Anterior cingulate cortex (tissue), 58 donors: ENCODE measurements around the gene ZMYND8.
A peak's percentile ranks its signal among the peaks of the same experiment; 100 is the strongest.
"Not testable (repeated sequence)": the region's sequence is repeated elsewhere in the genome, so short reads cannot be mapped to it uniquely, and the experiment has no call there.

Experiments
- DNase-seq, 58 donors: peaks; one replicate each; lab custom pipeline; 2025; lab: John Stamatoyannopoulos, UW

Gene ZMYND8

GRCh38 chr20:47215653-47216397 lies 140.7 kb downstream of the ZMYND8 start:
- no peak for DNase-seq

GRCh38 chr20:47213966-47214365 lies 142.5 kb downstream of the ZMYND8 start:
- DNase-seq, result peak in 1 of 58 donors; percentile 11

GRCh38 chr20:47212606-47213207 lies 143.8 kb downstream of the ZMYND8 start:
- no peak for DNase-seq

- no peak for DNase-seq
Observed at GRCh38 chr20:47211036-47211435, 145.5 kb downstream of the ZMYND8 start.

- no peak for DNase-seq
Observed at GRCh38 chr20:47210470-47210869, 146.0 kb downstream of the ZMYND8 start.

- no peak for DNase-seq
Observed at GRCh38 chr20:47209982-47210381, 146.5 kb downstream of the ZMYND8 start.

GRCh38 chr20:47208534-47209174 lies 147.8 kb downstream of the ZMYND8 start:
- no peak for DNase-seq

- no peak for DNase-seq
Observed at GRCh38 chr20:47206962-47207641, 149.4 kb downstream of the ZMYND8 start.

GRCh38 chr20:47206552-47206951 lies 149.9 kb downstream of the ZMYND8 start:
- DNase-seq, result not testable (repeated sequence)

- DNase-seq, result peak in 27 of 58 donors; percentile 2 to 66 (median 22)
Observed at GRCh38 chr20:47205577-47206123, 150.8 kb downstream of the ZMYND8 start.

GRCh38 chr20:47204850-47205122 lies 151.7 kb downstream of the ZMYND8 start:
- not testable (repeated sequence) for DNase-seq

- DNase-seq, result no peak
Observed at GRCh38 chr20:47204008-47204849, 152.3 kb downstream of the ZMYND8 start.

- DNase-seq, result no peak
Observed at GRCh38 chr20:47202733-47203667, 153.5 kb downstream of the ZMYND8 start.

GRCh38 chr20:47201074-47201730 lies 155.3 kb downstream of the ZMYND8 start:
- no peak for DNase-seq

- DNase-seq, result no peak
Observed at GRCh38 chr20:47198996-47199552, 157.4 kb downstream of the ZMYND8 start.

GRCh38 chr20:47198254-47198671 lies 158.2 kb downstream of the ZMYND8 start:
- DNase-seq, result no peak

GRCh38 chr20:47196091-47197081 lies 160.1 kb downstream of the ZMYND8 start:
- DNase-seq, result peak in 53 of 58 donors; percentile 4 to 74 (median 36)
